Measurements from ENCODE around the gene SBK2. TPM values are rescaled to one million over a fixed set of nuclear protein-coding genes. Genes with fewer than 3 reads are reported as not detected.

The SBK2 gene
- total RNA-seq, 1 experiment from 2014 or later, result not detected

DNA sequence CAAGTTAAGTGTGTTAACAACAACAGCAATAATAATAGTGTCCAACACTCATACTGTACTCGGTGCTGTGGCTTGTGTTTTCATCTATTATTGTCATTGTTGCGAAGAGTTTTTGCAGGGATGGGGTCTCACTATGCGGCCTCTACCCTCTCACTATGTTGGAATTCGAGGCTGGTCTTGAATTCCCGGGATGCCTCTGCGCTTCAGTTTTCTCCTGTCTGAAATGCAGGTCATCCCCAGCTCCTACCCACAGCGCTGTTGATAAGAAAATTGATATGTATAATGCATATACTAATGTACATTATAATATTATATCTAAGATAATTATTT, 13.4 kb upstream of the SBK2 start:
- no peak for DNase-seq
- no TSS peak for BruUV-seq (replicated peaks)
- ChIA-PET CTCF (interaction anchor here (0.7 to 1.5 kb wide), 8 partner anchors 31 to 90 kb away, joined by 3 to 9 read pairs (median 4); partner anchors contain the start of gene FIZ1), POLR2A (interaction anchor here (0.6 to 1.3 kb wide), 6 partner anchors 31 to 1413 kb away, joined by 3 to 11 read pairs (median 4); partner anchors contain the start of genes CNOT3, FIZ1, ZNF784 and ZNF865)
- no peak for TF ChIP-seq CTCF (IDR thresholded peaks at IDR 0.05; ENCODE audit: insufficient read depth in 1 of 2, low read depth in 1 of 2, low read length in 1 of 2, severe bottlenecking in 1 of 2, unreplicated experiment in 1 of 2)
- H3K4me3 ChIP-seq (ENCODE audit: low read depth, low read length), result peak overlapping the region; percentile 35
- peak overlapping the region; percentile 84 for H3K27ac Mint-ChIP-seq (ENCODE audit: unreplicated experiment)
- H3K9me3 Mint-ChIP-seq (ENCODE audit: unreplicated experiment), result no peaks in the 10 kb centered on the region
- intact Hi-C loops (cut with micrococcal nuclease; ENCODE audit: unreplicated experiment), result loop anchor here (1.0 kb wide), 2 partner anchors 31 to 33 kb away; no protein-coding TSS in a partner anchor
- H3K4me1 Mint-ChIP-seq (ENCODE audit: low read depth, unreplicated experiment), result peaks cover 45% of the 10 kb centered on the region
- no peaks in the 10 kb centered on the region for H3K27me3 ChIP-seq (replicated peaks; ENCODE audit: control insufficient read depth, insufficient read depth, low read length)
- H3K4me3 Mint-ChIP-seq (ENCODE audit: unreplicated experiment), result peak overlapping the region; percentile 81
- H3K36me3 ChIP-seq (ENCODE audit: control insufficient read depth, insufficient read depth, low read length), result no peaks in the 10 kb centered on the region
- peaks cover 29% of the 10 kb centered on the region for H3K4me1 ChIP-seq
- H3K36me3 Mint-ChIP-seq (ENCODE audit: insufficient read depth, unreplicated experiment), result no peaks in the 10 kb centered on the region
- no peaks in the 10 kb centered on the region for H3K27me3 Mint-ChIP-seq (ENCODE audit: insufficient read depth, unreplicated experiment)
- no peaks in the 10 kb centered on the region for H3K9me3 ChIP-seq

DNA sequence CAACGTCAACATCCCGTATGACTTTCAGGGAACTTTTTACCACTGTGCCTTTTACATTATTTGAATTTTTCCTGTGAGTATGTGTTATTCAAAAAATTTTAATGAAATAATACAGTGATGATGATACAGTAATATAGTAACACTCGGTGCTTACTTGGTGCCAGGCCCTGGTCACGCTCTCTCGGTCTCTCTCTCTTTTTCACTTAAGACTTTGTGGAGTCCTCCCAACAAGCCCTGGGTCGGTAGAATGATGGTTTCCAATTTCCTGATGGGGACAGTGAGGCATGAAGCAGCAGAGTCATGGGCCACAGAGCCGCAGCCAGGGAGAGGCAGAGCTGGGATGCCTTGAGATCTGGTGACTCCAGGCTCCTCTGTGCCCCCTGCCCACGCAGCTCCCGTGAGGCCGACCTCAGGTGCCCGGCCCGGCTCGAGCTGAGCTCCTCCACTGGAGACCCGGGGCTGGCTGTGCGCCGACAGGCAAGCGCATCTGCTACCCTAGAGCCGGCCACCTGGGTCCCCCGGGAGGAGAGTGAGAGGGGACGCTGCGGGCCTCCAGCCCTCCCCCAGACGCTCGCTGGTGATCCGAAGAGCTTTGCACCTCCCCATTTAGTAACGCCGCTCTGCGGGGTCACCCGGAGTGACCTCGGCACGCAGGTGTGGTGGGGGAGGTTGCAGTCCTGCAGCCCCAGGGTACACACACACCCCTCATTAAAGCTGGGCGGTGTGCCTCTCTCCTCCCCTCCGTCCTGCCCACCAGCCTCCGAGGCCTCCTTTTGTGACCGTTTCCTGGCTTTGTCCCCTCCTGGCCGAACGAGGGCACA, 12.8 kb upstream of the SBK2 start:
- peak; percentile 29 to 32 for TF ChIP-seq CTCF (IDR thresholded peaks at IDR 0.05; ENCODE audit: insufficient read depth in 1 of 2, low read depth in 1 of 2, low read length in 1 of 2, severe bottlenecking in 1 of 2, unreplicated experiment in 1 of 2)
- H3K27me3 ChIP-seq (replicated peaks; ENCODE audit: control insufficient read depth, insufficient read depth, low read length), result no peaks in the 10 kb centered on the region
- H3K4me3 ChIP-seq (ENCODE audit: low read depth, low read length), result peak overlapping the region; percentile 35
- DNase-seq, result peak; percentile 80 to 85
- no peaks in the 10 kb centered on the region for H3K9me3 ChIP-seq
- intact Hi-C loops (cut with micrococcal nuclease; ENCODE audit: unreplicated experiment), result loop anchor here (1.0 kb wide), 3 partner anchors 32 to 56 kb away; partner anchors contain the start of gene ZNF865
- Mint-ChIP-seq H3K9me3 (ENCODE audit: unreplicated experiment) (no peaks in the 10 kb centered on the region), H3K27me3 (ENCODE audit: insufficient read depth, unreplicated experiment) (no peaks in the 10 kb centered on the region), H3K36me3 (ENCODE audit: insufficient read depth, unreplicated experiment) (no peaks in the 10 kb centered on the region), H3K27ac (ENCODE audit: unreplicated experiment) (peak overlapping the region; percentile 84), H3K4me1 (ENCODE audit: low read depth, unreplicated experiment) (peaks cover 50% of the 10 kb centered on the region), H3K4me3 (ENCODE audit: unreplicated experiment) (peak overlapping the region; percentile 81)
- POLR2A ChIA-PET, result interaction anchor here (0.6 to 1.3 kb wide), 6 partner anchors 32 to 1412 kb away, joined by 3 to 11 read pairs (median 4); partner anchors contain the start of genes CNOT3, FIZ1, ZNF784 and ZNF865
- H3K36me3 ChIP-seq (ENCODE audit: control insufficient read depth, insufficient read depth, low read length), result no peaks in the 10 kb centered on the region
- CTCF ChIA-PET, result interaction anchor here (0.7 to 1.5 kb wide), 9 partner anchors 32 to 218 kb away, joined by 3 to 9 read pairs (median 4); partner anchors contain the start of gene FIZ1
- BruUV-seq (replicated peaks), result TSS peak; percentile 89
- peaks cover 34% of the 10 kb centered on the region for H3K4me1 ChIP-seq

- no peaks in the 10 kb centered on the region for H3K36me3 Mint-ChIP-seq (ENCODE audit: insufficient read depth, unreplicated experiment)
- H3K4me3 ChIP-seq (ENCODE audit: low read depth, low read length), result no peak overlapping the region
- ChIA-PET POLR2A (no interaction called here), CTCF (interaction anchor here (0.6 to 1.5 kb wide), 2 partner anchors 43 to 86 kb away, joined by 3 to 4 read pairs; no protein-coding TSS in a partner anchor)
- no TSS peak for BruUV-seq (replicated peaks)
- no peaks in the 10 kb centered on the region for H3K9me3 ChIP-seq
- H3K4me1 Mint-ChIP-seq (ENCODE audit: low read depth, unreplicated experiment), result peaks cover 27% of the 10 kb centered on the region
- DNase-seq, result no peak
- no peak for TF ChIP-seq CTCF (IDR thresholded peaks at IDR 0.05; ENCODE audit: insufficient read depth in 1 of 2, low read depth in 1 of 2, low read length in 1 of 2, severe bottlenecking in 1 of 2, unreplicated experiment in 1 of 2)
- no peaks in the 10 kb centered on the region for H3K36me3 ChIP-seq (ENCODE audit: control insufficient read depth, insufficient read depth, low read length)
- H3K9me3 Mint-ChIP-seq (ENCODE audit: unreplicated experiment), result peaks cover 18% of the 10 kb centered on the region
- H3K4me3 Mint-ChIP-seq (ENCODE audit: unreplicated experiment), result peak overlapping the region; percentile 25
- intact Hi-C loops (cut with micrococcal nuclease; ENCODE audit: unreplicated experiment), result no loop called here
- H3K27me3 Mint-ChIP-seq (ENCODE audit: insufficient read depth, unreplicated experiment), result no peaks in the 10 kb centered on the region
- H3K27ac Mint-ChIP-seq (ENCODE audit: unreplicated experiment), result peak overlapping the region; percentile 86
- peaks cover 39% of the 10 kb centered on the region for H3K4me1 ChIP-seq
- H3K27me3 ChIP-seq (replicated peaks; ENCODE audit: control insufficient read depth, insufficient read depth, low read length), result no peaks in the 10 kb centered on the region
These were observed 10.1 kb upstream of the SBK2 start for GRCh38 chr19:55546822-55547614.
